ENCODE measurements around the gene TTC7B.

DNA sequence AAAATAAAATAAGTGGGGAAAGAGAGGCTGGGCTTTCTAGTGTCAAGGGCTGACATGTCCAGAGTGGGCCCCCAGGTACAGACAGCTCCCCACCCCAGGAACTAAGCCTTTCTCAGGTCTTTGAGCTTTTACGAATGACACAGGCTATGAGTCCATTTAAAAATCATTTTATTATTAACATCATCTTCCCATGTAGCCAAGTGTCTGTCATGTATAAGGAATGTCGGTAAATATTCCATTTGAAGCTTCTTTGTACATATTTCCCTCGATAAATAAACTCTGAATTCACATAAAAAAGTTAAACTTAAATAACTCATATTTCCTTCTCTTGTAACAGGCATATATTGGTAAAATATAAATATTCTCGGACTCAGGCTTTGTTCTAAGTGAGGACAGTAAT is 275.8 kb downstream of the TTC7B start:
- TF ChIP-seq, protein P1, sequence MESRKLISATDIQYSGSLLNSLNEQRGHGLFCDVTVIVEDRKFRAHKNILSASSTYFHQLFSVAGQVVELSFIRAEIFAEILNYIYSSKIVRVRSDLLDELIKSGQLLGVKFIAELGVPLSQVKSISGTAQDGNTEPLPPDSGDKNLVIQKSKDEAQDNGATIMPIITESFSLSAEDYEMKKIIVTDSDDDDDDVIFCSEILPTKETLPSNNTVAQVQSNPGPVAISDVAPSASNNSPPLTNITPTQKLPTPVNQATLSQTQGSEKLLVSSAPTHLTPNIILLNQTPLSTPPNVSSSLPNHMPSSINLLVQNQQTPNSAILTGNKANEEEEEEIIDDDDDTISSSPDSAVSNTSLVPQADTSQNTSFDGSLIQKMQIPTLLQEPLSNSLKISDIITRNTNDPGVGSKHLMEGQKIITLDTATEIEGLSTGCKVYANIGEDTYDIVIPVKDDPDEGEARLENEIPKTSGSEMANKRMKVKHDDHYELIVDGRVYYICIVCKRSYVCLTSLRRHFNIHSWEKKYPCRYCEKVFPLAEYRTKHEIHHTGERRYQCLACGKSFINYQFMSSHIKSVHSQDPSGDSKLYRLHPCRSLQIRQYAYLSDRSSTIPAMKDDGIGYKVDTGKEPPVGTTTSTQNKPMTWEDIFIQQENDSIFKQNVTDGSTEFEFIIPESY (CRISPR knock-in tag; IDR thresholded peaks at IDR 0.05), result no peak
- TF ChIP-seq SP1 (IDR thresholded peaks at IDR 0.05), result no peak
- no peak for TF ChIP-seq SP1 (CRISPR knock-in tag; IDR thresholded peaks at IDR 0.05)
- TF ChIP-seq, protein P2, sequence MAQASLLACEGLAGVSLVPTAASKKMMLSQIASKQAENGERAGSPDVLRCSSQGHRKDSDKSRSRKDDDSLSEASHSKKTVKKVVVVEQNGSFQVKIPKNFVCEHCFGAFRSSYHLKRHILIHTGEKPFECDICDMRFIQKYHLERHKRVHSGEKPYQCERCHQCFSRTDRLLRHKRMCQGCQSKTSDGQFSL (CRISPR knock-in tag; IDR thresholded peaks at IDR 0.05), result no peak
- TF ChIP-seq RXRA (CRISPR knock-in tag; IDR thresholded peaks at IDR 0.05), result no peak
- TF ChIP-seq ZNF138 (CRISPR knock-in tag; IDR thresholded peaks at IDR 0.05; ENCODE audit: low read depth), result no peak
- no peak for TF ChIP-seq MYC (CRISPR knock-in tag; IDR thresholded peaks at IDR 0.05; ENCODE audit: borderline replicate concordance)
- no peak for TF ChIP-seq RFX3 (CRISPR knock-in tag; IDR thresholded peaks at IDR 0.05)
- TF ChIP-seq CBFB (CRISPR knock-in tag; IDR thresholded peaks at IDR 0.05), result no peak
- TF ChIP-seq, protein P3, sequence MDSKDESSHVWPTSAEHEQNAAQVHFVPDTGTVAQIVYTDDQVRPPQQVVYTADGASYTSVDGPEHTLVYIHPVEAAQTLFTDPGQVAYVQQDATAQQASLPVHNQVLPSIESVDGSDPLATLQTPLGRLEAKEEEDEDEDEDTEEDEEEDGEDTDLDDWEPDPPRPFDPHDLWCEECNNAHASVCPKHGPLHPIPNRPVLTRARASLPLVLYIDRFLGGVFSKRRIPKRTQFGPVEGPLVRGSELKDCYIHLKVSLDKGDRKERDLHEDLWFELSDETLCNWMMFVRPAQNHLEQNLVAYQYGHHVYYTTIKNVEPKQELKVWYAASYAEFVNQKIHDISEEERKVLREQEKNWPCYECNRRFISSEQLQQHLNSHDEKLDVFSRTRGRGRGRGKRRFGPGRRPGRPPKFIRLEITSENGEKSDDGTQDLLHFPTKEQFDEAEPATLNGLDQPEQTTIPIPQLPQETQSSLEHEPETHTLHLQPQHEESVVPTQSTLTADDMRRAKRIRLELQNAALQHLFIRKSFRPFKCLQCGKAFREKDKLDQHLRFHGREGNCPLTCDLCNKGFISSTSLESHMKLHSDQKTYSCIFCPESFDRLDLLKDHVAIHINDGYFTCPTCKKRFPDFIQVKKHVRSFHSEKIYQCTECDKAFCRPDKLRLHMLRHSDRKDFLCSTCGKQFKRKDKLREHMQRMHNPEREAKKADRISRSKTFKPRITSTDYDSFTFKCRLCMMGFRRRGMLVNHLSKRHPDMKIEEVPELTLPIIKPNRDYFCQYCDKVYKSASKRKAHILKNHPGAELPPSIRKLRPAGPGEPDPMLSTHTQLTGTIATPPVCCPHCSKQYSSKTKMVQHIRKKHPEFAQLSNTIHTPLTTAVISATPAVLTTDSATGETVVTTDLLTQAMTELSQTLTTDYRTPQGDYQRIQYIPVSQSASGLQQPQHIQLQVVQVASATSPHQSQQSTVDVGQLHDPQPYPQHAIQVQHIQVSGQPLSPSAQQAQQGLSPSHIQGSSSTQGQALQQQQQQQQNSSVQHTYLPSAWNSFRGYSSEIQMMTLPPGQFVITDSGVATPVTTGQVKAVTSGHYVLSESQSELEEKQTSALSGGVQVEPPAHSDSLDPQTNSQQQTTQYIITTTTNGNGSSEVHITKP (CRISPR knock-in tag; IDR thresholded peaks at IDR 0.05; ENCODE audit: low read depth), result no peak
- TF ChIP-seq ZNF549 (CRISPR knock-in tag; IDR thresholded peaks at IDR 0.05), result no peak
- no peak for TF ChIP-seq NFYB (CRISPR knock-in tag; IDR thresholded peaks at IDR 0.05)
- no peak for TF ChIP-seq ZFP1 (CRISPR knock-in tag; IDR thresholded peaks at IDR 0.05)
- TF ChIP-seq, protein P4, sequence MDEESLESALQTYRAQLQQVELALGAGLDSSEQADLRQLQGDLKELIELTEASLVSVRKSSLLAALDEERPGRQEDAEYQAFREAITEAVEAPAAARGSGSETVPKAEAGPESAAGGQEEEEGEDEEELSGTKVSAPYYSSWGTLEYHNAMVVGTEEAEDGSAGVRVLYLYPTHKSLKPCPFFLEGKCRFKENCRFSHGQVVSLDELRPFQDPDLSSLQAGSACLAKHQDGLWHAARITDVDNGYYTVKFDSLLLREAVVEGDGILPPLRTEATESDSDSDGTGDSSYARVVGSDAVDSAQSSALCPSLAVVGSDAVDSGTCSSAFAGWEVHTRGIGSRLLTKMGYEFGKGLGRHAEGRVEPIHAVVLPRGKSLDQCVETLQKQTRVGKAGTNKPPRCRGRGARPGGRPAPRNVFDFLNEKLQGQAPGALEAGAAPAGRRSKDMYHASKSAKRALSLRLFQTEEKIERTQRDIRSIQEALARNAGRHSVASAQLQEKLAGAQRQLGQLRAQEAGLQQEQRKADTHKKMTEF (CRISPR knock-in tag; IDR thresholded peaks at IDR 0.05), result no peak
